Ishikawa (cell line): ENCODE measurements around the gene MAML1.

Experiments
- CEBPB ChIP-seq: IDR thresholded peaks from 2 replicates; pipeline ENCODE4 v1.6.1; 2012
- CREB1 ChIP-seq: IDR thresholded peaks from 2 replicates; pipeline ENCODE4 v1.6.1; 2012; ENCODE audit warnings: low read depth
- EGR1 ChIP-seq: IDR thresholded peaks from 2 replicates; pipeline ENCODE4 v1.6.1; 2012
- EP300 ChIP-seq: IDR thresholded peaks from 2 replicates; pipeline ENCODE4 v1.6.1; 2012; ENCODE audit warnings: borderline replicate concordance
- FOXM1 ChIP-seq: IDR thresholded peaks from 2 replicates; pipeline ENCODE4 v1.6.1; 2012; ENCODE audit warnings: low read depth, borderline replicate concordance
- MAX ChIP-seq: IDR thresholded peaks from 2 replicates; pipeline ENCODE4 v1.6.1; 2012
- NFIC ChIP-seq: IDR thresholded peaks from 2 replicates; pipeline ENCODE4 v1.6.1; 2012
- RAD21 ChIP-seq: IDR thresholded peaks from 2 replicates; pipeline ENCODE4 v1.6.1; 2012; ENCODE audit warnings: low read depth
- TAF1 ChIP-seq: IDR thresholded peaks from 2 replicates; pipeline ENCODE4 v1.6.1; 2012; ENCODE audit warnings: low read depth, mild to moderate bottlenecking
- TEAD4 ChIP-seq: IDR thresholded peaks from 2 replicates; pipeline ENCODE4 v1.6.1; 2012
- TF ChIP-seq, protein P1 (sequence below): IDR thresholded peaks from 2 replicates; pipeline ENCODE4 v1.6.1; 2012; ENCODE audit warnings: low read depth, mild to moderate bottlenecking

- TF ChIP-seq, protein P1, sequence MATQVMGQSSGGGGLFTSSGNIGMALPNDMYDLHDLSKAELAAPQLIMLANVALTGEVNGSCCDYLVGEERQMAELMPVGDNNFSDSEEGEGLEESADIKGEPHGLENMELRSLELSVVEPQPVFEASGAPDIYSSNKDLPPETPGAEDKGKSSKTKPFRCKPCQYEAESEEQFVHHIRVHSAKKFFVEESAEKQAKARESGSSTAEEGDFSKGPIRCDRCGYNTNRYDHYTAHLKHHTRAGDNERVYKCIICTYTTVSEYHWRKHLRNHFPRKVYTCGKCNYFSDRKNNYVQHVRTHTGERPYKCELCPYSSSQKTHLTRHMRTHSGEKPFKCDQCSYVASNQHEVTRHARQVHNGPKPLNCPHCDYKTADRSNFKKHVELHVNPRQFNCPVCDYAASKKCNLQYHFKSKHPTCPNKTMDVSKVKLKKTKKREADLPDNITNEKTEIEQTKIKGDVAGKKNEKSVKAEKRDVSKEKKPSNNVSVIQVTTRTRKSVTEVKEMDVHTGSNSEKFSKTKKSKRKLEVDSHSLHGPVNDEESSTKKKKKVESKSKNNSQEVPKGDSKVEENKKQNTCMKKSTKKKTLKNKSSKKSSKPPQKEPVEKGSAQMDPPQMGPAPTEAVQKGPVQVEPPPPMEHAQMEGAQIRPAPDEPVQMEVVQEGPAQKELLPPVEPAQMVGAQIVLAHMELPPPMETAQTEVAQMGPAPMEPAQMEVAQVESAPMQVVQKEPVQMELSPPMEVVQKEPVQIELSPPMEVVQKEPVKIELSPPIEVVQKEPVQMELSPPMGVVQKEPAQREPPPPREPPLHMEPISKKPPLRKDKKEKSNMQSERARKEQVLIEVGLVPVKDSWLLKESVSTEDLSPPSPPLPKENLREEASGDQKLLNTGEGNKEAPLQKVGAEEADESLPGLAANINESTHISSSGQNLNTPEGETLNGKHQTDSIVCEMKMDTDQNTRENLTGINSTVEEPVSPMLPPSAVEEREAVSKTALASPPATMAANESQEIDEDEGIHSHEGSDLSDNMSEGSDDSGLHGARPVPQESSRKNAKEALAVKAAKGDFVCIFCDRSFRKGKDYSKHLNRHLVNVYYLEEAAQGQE: no peak
- no peak for TF ChIP-seq FOXM1
- no peak for TF ChIP-seq EP300
- TF ChIP-seq EGR1: no peak
- TF ChIP-seq CEBPB: no peak
- no peak for TF ChIP-seq RAD21
- no peak for TF ChIP-seq NFIC
- no peak for TF ChIP-seq TEAD4
- no peak for TF ChIP-seq CREB1
- no peak for TF ChIP-seq MAX
- TF ChIP-seq TAF1: no peak
These were observed 2.9 kb upstream of the MAML1 start for GRCh38 chr5:179729727-179730126.
